Gastrocnemius medialis (tissue), 4 donors: ENCODE measurements around the gene KCTD15.

Source experiments
- POLR2A ChIP-seq, 2 donors: fragments of 450-650 bp; IDR thresholded peaks; one replicate each; pipeline ENCODE4 v1.6.1; 2017; ENCODE audit warnings: antibody characterized with exemption in 2 of 2, mild to moderate bottlenecking in 2 of 2, moderate library complexity in 2 of 2
- TF ChIP-seq, protein P1 (sequence below), 5 experiments: fragments of 450-650 bp in 3 of 5; fragments of 200-600 bp in 2 of 5; sonication (generic) in 2 of 5; IDR thresholded peaks in 4 of 5; conservative IDR thresholded peaks in 1 of 5; 1 replicate in 4 of 5; 2 replicates in 1 of 5; pipeline ENCODE4 v1.5.1; 2016 to 2019; ENCODE audit warnings: antibody characterized with exemption in 5 of 5, mild to moderate bottlenecking in 3 of 5, moderate library complexity in 3 of 5

DNA sequence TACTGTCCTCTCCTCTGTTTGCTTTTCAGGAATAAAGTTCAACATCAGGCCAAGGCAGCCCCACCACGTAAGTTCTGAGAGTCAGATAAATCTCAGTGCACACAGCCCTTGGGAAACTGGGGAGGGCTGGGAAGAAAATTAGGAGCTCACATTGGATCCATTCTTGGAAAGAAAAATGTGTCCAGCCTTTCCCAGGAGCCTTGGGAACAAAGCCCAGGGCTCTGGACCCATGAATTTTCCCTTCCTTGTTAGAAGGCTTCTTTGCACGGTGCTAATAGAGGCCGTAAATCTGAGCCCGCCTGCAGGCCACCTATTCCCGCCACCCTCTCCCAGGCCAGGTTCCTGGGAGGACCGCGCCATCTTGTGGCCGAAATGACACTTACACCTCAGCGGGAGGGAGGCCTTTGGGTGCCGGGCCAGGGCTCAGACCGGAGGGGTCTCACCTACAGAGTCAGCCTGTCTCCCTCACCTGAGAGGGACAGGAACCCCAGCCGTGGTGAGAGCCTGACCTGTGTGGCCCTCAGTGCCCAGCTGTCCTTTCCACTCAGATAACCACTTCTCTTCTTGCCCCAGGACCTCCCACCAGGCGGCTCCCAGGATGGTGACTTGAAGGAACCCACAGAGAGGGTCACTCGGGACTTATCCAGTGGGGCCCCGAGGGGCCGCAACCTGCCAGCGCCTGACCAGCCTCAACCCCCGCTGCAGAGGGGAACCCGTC, 25.1 kb upstream of the KCTD15 start:
- TF ChIP-seq, protein P1, sequence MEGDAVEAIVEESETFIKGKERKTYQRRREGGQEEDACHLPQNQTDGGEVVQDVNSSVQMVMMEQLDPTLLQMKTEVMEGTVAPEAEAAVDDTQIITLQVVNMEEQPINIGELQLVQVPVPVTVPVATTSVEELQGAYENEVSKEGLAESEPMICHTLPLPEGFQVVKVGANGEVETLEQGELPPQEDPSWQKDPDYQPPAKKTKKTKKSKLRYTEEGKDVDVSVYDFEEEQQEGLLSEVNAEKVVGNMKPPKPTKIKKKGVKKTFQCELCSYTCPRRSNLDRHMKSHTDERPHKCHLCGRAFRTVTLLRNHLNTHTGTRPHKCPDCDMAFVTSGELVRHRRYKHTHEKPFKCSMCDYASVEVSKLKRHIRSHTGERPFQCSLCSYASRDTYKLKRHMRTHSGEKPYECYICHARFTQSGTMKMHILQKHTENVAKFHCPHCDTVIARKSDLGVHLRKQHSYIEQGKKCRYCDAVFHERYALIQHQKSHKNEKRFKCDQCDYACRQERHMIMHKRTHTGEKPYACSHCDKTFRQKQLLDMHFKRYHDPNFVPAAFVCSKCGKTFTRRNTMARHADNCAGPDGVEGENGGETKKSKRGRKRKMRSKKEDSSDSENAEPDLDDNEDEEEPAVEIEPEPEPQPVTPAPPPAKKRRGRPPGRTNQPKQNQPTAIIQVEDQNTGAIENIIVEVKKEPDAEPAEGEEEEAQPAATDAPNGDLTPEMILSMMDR (IDR thresholded peaks at IDR 0.05 in 4 of 5, conservative IDR thresholded peaks at IDR 0.05 in 1 of 5) = peak; percentile 43 to 84 (median 78)
- no peak for TF ChIP-seq POLR2A (IDR thresholded peaks at IDR 0.05)
